ENCODE results near the gene PCDHGA3.
"Not testable (repeated sequence)": the region's sequence is repeated elsewhere in the genome, so short reads cannot be mapped to it uniquely, and the experiment has no call there.

Gene PCDHGA3

DNA sequence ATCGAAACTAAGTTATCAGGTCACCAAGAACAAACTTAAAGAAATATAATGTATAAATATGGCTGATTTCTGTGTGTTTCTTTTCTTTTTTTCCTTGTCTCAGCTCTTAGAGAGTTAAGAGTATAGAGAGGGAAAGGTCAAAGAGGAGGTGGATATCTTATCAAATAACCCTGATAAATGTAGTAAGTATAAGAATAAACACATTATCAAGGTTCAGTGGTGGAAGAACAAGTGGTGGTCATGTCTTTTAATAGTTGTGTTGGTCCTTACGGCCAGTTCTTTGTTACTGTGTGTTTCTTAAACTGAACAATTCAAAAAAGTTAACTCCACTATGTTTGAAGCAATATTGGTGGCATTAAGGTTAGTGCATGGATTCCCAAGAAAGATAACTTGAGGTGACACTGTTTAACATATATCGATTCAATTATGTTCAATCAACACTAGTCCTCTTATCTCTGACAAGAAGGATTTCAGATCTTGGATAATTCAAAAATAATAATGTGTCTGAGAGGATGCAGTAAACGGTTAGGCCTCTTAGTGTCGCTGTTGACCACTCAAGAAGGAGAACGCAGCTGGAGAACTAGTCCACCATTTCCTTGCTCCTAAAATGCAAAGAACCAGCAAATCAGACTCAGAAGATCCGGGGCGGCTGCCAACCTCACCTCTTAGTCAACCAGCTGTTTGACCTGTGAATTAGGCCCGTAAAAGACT, at the start of gene PCDHGA3:
PCDHGA3 (plus strand) TSS at position 588 of the 711 bp plus-strand sequence. CDS start 205 bp downstream, outside the sequence.
- peak within 1 kb of the TSS; percentile 48 for H3K4me3 ChIP-seq (ENCODE audit: low read length)
- TF ChIP-seq, protein P1, sequence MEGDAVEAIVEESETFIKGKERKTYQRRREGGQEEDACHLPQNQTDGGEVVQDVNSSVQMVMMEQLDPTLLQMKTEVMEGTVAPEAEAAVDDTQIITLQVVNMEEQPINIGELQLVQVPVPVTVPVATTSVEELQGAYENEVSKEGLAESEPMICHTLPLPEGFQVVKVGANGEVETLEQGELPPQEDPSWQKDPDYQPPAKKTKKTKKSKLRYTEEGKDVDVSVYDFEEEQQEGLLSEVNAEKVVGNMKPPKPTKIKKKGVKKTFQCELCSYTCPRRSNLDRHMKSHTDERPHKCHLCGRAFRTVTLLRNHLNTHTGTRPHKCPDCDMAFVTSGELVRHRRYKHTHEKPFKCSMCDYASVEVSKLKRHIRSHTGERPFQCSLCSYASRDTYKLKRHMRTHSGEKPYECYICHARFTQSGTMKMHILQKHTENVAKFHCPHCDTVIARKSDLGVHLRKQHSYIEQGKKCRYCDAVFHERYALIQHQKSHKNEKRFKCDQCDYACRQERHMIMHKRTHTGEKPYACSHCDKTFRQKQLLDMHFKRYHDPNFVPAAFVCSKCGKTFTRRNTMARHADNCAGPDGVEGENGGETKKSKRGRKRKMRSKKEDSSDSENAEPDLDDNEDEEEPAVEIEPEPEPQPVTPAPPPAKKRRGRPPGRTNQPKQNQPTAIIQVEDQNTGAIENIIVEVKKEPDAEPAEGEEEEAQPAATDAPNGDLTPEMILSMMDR (conservative IDR thresholded peaks at IDR 0.05; ENCODE audit: low read length) = peak; percentile 57
- DNase-seq (ENCODE audit: low read depth) = peak; percentile 53

DNA sequence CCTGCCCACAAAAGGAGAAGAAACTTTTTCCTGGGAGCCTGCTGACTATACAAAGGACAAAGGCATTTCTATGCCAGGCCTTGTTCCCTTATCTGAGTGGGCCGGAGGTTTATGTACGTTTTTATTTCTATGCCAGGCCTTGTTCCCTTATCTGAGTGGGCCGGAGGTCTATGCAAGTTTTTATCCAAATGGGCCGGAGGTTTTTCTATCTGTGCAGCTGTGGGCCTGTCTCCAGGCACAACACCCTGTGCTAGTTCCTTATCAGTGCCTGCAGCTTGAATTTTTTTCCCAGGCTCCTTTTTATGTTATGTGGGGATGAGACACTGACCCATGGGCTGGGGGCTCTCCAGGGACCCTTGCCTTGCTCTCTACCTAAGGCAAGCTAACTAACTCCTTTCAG, 45.3 kb upstream of the PCDHGA3 start:
- no peak overlapping the region for H3K4me3 ChIP-seq (ENCODE audit: low read length)
- no peak for DNase-seq (ENCODE audit: low read depth)
- TF ChIP-seq, protein P1 (conservative IDR thresholded peaks at IDR 0.05; ENCODE audit: low read length) = no peak

DNA sequence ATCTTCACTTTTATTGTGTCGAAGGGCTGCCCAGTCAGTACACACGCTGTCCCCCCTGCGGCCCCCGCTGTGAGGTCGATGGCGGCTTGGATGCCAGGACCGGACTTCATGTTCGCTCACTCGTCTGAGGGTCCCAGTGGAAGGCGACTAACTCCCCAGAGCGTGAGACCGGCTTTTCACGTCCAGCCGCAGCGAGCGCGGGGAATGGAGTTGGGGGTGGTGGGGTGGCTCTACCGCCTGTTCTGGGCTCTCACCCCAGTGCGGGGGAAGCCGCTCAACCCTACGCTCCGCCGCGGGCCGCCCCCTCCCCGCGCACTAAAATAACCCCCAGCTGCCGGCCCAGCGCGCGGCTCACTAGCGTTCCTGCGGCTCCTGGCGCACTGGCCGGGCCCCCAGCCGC, 39.9 kb upstream of the PCDHGA3 start, which contains the start of gene SLC25A2:
SLC25A2 (minus strand) TSS at position 294 of the 400 bp plus-strand sequence; CDS start at position 110, 184 bp downstream.
- no peak for DNase-seq (ENCODE audit: low read depth)
- TF ChIP-seq, protein P1 (conservative IDR thresholded peaks at IDR 0.05; ENCODE audit: low read length) = no peak

DNA sequence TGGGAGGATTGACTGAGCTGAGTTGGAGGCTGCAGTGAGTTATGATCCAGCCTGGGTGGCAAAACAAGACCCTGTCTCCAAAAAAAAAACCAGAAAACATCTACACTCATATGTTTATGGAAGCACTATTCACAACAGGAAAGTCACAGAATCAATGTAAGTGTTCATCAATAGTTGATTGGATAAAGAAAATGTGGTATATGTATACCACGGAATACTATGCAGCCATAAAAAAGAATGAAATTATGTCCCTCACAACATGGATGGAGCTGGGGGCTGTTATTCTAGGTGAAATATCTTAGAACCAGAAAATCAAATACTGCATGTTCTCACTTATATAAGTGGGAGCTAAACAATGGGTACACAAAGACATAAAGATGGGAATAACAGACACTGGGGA, 37.0 kb upstream of the PCDHGA3 start:
- TF ChIP-seq, protein P1 (conservative IDR thresholded peaks at IDR 0.05; ENCODE audit: low read length) = no peak
- H3K4me3 ChIP-seq (ENCODE audit: low read length) = no peak overlapping the region
- no peak for DNase-seq (ENCODE audit: low read depth)

More for the DNA sequence above, 39.9 kb upstream of the PCDHGA3 start, which contains the start of gene SLC25A2:
- no peak within 1 kb of the TSS for H3K4me3 ChIP-seq (ENCODE audit: low read length)

DNA sequence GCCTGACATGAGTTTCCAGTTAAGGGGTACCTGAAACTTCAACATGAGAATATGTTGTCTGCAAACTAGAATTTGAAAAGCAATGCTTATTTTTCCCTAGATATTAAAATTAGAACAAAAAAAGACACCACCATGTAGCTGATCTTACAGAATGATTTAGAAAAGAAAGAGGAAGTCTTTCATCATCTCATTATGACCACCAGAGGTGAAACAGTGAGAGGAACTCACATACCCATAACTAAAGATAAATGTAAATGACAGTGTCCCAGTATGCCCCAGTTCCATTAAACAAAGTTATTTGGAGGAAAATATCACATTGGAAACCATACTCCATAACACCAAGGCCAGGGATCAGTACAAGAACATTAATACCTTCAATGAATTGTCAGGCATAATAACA, 29.9 kb upstream of the PCDHGA3 start:
- H3K4me3 ChIP-seq (ENCODE audit: low read length) = no peak overlapping the region
- no peak for DNase-seq (ENCODE audit: low read depth)
- TF ChIP-seq, protein P1 (conservative IDR thresholded peaks at IDR 0.05; ENCODE audit: low read length) = no peak

DNA sequence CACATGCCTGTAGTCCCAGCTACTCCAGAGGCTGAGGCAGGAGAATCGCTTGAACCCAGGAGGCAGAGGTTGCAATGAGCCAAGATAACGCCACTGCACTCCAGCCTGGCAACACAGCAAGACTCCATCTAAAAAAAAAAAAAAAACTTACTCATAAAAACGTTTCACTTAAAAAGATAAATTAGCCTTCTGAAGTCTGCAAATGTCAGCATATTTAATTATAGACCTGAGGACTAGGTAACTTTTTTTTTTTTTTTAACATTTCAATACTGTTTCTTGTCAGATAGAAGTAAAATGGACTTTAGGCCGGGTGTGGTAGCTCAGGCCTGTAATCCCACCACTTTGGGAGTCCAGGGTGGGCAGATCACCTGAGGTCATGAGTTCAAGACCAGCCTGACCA, 26.7 kb upstream of the PCDHGA3 start:
- H3K4me3 ChIP-seq (ENCODE audit: low read length); DNase-seq (ENCODE audit: low read depth): not testable (repeated sequence)

DNA sequence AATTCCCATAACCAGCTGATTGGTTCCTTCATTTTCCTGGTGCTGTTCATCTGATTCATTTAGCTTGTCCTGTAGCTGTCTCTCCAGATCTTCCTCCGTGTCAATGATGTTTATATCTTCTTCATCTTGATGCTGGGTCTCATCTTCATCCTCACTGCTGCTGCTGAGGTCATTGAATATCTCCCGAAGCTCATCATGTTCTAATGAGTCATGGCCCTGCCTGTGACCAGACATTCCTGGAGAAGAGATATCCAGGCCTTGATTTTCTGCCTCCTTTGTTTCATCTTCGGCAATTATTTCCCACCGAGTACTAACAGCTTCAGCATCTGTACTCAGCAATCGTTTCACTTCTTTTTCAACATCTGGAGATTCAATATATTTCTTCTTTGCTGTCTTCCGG, 24.4 kb upstream of the PCDHGA3 start:
- TF ChIP-seq, protein P1 (conservative IDR thresholded peaks at IDR 0.05; ENCODE audit: low read length) = no peak
- H3K4me3 ChIP-seq (ENCODE audit: low read length) = no peak overlapping the region

More for the DNA sequence above, 24.4 kb upstream of the PCDHGA3 start:
- no peak for DNase-seq (ENCODE audit: low read depth)
